Body of pancreas (tissue), 4 donors: ENCODE data around the gene AGRN.

Experiments
- CTCF ChIP-seq, 7 experiments: fragments of 450-650 bp in 4 of 7; fragments of 200-600 bp in 3 of 7; sonication (generic) in 3 of 7; IDR thresholded peaks; one replicate each; pipeline ENCODE4 v1.5.1; 2016 to 2019; ENCODE audit warnings: antibody characterized with exemption in 7 of 7
- POLR2A ChIP-seq, 3 donors: fragments of 450-650 bp; IDR thresholded peaks; one replicate each; pipeline ENCODE4 v1.6.1; 2016; ENCODE audit warnings: antibody characterized with exemption in 3 of 3, mild to moderate bottlenecking in 2 of 3

DNA sequence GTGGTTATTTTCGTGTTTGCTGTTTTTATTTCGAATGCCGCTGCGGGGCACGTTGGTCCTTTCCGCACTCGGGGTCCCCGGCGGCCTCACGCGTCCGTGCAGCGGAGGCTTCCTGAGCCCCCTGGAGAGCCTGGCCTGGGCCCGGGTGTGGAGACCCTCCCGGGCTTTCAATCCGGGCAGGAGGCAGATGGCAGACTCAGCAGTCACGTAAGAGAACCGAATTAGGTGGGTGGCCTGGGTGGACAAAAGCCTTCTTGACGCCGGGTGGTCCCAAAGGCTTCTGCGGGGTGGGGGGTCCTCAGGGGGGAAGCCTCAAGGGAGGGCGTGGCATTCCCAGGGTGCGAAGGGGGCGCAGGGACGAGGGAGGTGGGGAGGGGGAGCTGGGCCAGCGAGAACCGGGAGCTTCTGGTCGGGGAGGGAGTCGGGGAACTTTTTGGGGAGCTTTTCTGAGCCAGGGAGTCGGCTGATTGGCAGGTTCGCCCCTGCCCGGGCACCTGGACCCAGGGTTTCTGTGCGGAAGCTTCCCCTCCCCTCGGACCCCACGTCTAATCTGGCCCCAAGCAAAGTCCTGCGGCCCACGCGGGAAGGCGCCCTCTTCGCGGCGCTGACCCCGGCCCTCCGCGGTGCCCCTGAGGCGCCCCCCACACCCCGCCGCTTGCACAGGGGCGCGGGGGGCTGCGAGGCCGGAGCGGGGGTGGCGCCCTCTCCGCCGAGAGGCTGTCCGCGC lies 18.7 kb upstream of the AGRN start:
- TF ChIP-seq POLR2A (IDR thresholded peaks at IDR 0.05): no peak
- no peak for TF ChIP-seq CTCF (IDR thresholded peaks at IDR 0.05)
